ENCODE data around the gene OR51B2.

The OR51B2 gene

GRCh38 chr11:5283882-5284281, 40.2 kb downstream of the OR51B2 start:
- ATAC-seq = no peak
- TF ChIP-seq ARNTL (CRISPR knock-in tag; IDR thresholded peaks at IDR 0.05; ENCODE audit: borderline replicate concordance, low read depth) (no peak), SNAI2 (CRISPR knock-in tag; IDR thresholded peaks at IDR 0.05) (no peak), TCF4 (CRISPR knock-in tag; IDR thresholded peaks at IDR 0.05; ENCODE audit: borderline replicate concordance) (no peak), OSR1 (CRISPR knock-in tag; IDR thresholded peaks at IDR 0.05) (no peak), BACH2 (CRISPR knock-in tag; IDR thresholded peaks at IDR 0.05; ENCODE audit: borderline replicate concordance) (no peak), PPARA (CRISPR knock-in tag; IDR thresholded peaks at IDR 0.05; ENCODE audit: borderline replicate concordance) (no peak), CREB5 (CRISPR knock-in tag; IDR thresholded peaks at IDR 0.05; ENCODE audit: low read depth) (no peak), ZNF565 (CRISPR knock-in tag; conservative IDR thresholded peaks at IDR 0.05; ENCODE audit: low read depth) (no peak), ZC3H10 (CRISPR knock-in tag; IDR thresholded peaks at IDR 0.05) (no peak), ZFP3 (CRISPR knock-in tag; IDR thresholded peaks at IDR 0.05) (no peak)
- TF ChIP-seq, protein P1, sequence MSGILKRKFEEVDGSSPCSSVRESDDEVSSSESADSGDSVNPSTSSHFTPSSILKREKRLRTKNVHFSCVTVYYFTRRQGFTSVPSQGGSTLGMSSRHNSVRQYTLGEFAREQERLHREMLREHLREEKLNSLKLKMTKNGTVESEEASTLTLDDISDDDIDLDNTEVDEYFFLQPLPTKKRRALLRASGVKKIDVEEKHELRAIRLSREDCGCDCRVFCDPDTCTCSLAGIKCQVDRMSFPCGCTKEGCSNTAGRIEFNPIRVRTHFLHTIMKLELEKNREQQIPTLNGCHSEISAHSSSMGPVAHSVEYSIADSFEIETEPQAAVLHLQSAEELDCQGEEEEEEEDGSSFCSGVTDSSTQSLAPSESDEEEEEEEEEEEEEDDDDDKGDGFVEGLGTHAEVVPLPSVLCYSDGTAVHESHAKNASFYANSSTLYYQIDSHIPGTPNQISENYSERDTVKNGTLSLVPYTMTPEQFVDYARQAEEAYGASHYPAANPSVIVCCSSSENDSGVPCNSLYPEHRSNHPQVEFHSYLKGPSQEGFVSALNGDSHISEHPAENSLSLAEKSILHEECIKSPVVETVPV (CRISPR knock-in tag; IDR thresholded peaks at IDR 0.05) = no peak

DNA sequence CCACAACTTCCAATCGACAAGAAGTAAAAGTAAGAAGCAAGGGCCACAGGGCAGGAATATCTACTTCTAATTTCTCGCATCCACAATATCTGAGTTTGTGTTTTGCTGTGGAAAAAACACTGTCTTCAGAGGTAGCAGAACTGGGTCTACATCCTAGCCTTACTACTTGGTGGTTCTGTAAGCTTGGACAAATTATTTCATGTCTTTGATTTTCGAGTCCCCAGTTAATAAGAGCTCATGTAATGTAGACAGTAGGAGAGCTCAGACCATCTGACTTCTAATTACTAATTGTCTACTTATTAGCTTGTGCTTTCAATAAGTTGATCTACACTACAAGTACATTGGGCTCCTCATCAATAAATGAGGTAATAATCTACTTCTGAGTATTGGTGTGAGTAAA, 41.0 kb downstream of the OR51B2 start:
- no peak for ATAC-seq
- TF ChIP-seq, protein P2, sequence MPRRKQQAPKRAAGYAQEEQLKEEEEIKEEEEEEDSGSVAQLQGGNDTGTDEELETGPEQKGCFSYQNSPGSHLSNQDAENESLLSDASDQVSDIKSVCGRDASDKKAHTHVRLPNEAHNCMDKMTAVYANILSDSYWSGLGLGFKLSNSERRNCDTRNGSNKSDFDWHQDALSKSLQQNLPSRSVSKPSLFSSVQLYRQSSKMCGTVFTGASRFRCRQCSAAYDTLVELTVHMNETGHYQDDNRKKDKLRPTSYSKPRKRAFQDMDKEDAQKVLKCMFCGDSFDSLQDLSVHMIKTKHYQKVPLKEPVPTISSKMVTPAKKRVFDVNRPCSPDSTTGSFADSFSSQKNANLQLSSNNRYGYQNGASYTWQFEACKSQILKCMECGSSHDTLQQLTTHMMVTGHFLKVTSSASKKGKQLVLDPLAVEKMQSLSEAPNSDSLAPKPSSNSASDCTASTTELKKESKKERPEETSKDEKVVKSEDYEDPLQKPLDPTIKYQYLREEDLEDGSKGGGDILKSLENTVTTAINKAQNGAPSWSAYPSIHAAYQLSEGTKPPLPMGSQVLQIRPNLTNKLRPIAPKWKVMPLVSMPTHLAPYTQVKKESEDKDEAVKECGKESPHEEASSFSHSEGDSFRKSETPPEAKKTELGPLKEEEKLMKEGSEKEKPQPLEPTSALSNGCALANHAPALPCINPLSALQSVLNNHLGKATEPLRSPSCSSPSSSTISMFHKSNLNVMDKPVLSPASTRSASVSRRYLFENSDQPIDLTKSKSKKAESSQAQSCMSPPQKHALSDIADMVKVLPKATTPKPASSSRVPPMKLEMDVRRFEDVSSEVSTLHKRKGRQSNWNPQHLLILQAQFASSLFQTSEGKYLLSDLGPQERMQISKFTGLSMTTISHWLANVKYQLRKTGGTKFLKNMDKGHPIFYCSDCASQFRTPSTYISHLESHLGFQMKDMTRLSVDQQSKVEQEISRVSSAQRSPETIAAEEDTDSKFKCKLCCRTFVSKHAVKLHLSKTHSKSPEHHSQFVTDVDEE (CRISPR knock-in tag; IDR thresholded peaks at IDR 0.05) = no peak
- TF ChIP-seq ZFP30 (CRISPR knock-in tag; IDR thresholded peaks at IDR 0.05) (no peak), RARB (CRISPR knock-in tag; IDR thresholded peaks at IDR 0.05) (no peak), ZNF565 (CRISPR knock-in tag; conservative IDR thresholded peaks at IDR 0.05; ENCODE audit: low read depth) (no peak), ZNF8 (CRISPR knock-in tag; IDR thresholded peaks at IDR 0.05) (no peak), GLIS3 (CRISPR knock-in tag; IDR thresholded peaks at IDR 0.05) (no peak), SNAI2 (CRISPR knock-in tag; IDR thresholded peaks at IDR 0.05) (no peak), BACH2 (CRISPR knock-in tag; IDR thresholded peaks at IDR 0.05; ENCODE audit: borderline replicate concordance) (no peak), POU6F1 (CRISPR knock-in tag; IDR thresholded peaks at IDR 0.05; ENCODE audit: borderline replicate concordance, low read depth) (no peak), TCF4 (CRISPR knock-in tag; IDR thresholded peaks at IDR 0.05; ENCODE audit: borderline replicate concordance) (no peak), CREB5 (CRISPR knock-in tag; IDR thresholded peaks at IDR 0.05; ENCODE audit: low read depth) (no peak), PPARA (CRISPR knock-in tag; IDR thresholded peaks at IDR 0.05; ENCODE audit: borderline replicate concordance) (no peak), ZC3H10 (CRISPR knock-in tag; IDR thresholded peaks at IDR 0.05) (no peak), PATZ1 (CRISPR knock-in tag; IDR thresholded peaks at IDR 0.05; ENCODE audit: borderline replicate concordance) (no peak), ARNTL (CRISPR knock-in tag; IDR thresholded peaks at IDR 0.05; ENCODE audit: borderline replicate concordance, low read depth) (no peak), OSR1 (CRISPR knock-in tag; IDR thresholded peaks at IDR 0.05) (no peak)
- TF ChIP-seq, protein P1 (CRISPR knock-in tag; IDR thresholded peaks at IDR 0.05) = no peak

Data from SK-N-SH treated with all-trans-retinoic acid at 6 μM for 48 hours (cell line).